ENCODE data around the gene NOS1.
A peak's percentile ranks its signal among the peaks of the same experiment; 100 is the strongest.
"Not testable (repeated sequence)": the region's sequence is repeated elsewhere in the genome, so short reads cannot be mapped to it uniquely, and the experiment has no call there.

The NOS1 gene

GRCh38 chr12:117255386-117255785 is 106.0 kb downstream of the NOS1 start:
- DNase-seq = no peak

DNA sequence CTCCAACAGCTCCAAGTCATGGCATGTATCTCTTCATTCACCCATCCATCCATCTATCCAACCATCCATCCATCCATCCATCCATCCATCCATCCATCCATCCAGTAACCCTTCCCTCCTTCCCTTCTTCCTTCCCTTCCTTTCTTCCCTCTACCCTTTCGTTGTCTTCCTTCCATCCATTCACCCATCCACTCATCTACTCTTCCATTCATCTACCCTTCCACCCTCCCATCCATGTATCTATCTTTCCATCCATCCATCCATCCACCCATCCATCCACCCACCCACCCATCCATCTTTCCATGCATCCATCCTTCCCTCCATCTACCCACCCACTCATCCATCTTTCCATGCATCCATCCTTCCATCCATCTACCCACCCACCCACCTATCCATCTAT is 117.9 kb downstream of the NOS1 start:
- no peak for DNase-seq

DNA sequence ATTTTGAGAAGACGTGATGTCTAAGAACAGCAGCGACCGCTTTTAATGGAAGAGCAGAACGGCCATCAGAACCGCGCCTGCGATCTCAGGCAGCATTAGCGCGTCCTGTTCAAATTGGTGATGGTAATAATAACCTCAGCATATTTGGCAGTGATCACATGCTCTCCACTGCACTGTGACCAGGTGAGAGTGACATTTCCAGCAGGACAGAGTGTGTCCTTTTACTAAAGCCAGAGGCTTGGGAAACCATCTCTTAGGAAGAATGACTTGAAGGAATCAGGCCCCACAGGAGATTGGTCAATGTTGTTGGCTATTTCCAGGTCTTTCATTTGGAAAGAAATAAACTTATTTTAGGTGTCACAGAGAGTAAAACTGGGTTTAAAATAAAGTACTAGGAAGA is 119.7 kb downstream of the NOS1 start:
- no peak for DNase-seq

DNA sequence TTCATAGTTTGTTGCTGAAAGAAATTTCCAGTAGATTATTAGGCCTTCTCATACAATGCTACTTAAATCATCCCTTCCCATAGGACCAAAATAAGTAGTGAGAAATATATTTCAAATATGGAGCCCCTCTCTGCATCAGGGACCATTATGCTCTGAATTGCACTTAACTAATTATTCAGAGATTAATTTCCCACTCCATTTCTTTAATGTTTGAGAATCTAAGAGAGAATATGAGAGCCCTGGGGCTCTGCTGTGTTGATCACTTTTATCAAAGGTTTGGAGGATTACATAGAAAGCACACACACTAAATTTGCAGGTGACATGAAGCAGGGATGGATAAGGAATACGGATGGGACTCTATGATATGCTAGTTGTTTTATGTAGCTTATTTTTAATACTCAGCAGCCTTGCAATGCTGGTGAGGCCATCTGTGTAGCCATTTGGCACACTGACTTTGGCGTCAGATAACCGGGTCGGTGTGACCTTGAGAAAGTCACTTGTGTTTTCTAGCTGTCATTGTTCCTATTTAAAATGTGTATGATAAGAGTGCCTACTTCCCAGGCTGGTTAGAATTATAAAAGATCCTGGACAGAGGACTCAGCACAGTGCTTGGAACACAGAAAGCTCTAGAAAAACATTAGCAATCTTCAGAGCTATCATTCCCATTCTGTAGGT is 121.2 kb downstream of the NOS1 start:
- DNase-seq = no peak

DNA sequence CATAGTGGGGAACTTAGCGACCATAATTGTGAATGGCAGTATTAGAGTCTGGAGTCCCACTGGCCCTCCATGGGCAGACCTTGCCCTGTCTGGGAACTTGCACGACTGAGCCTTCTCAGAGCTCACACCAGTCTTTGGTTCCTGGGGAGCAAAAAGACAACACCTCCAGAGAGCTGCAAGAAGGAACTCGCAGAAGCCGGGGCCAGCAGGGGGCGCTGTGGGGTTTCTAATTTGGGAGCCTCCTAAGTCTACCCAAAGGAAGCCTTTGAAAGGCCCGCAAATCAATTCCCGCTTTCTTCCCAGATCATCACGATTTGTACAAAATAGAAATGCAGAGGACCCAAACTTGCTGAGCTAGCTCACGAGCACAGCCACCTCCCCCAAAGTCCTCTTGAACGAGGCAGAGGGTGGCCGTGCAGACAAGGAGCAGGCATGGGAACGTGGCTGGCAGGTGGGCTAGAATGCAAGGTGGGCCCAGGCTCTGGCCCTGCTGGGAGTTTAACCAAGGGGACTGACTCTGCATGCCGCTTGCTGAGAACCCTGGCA is 124.9 kb downstream of the NOS1 start:
- DNase-seq = peak; percentile 81

DNA sequence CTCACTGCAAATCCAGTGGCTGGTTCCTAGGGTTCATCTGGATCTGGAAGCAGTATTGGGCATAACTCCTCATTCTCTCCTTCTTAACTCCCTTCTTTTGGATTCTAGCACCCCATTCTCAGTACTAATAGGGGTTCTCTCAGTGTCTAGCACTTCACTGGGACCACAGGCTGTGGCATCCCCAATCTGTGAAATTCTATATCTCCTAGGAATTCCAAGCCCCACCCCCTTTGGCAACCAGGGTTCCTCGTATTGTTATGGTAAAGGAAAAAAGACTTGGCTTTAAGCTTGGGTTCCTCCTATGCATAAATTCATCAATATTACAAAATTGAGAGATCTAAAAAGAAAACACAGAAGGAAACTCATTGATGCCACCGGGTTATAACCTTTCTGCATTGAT is 126.2 kb downstream of the NOS1 start:
- no peak for DNase-seq

- no peak for DNase-seq
Observed at GRCh38 chr12:117234441-117234840, 127.0 kb downstream of the NOS1 start.

DNA sequence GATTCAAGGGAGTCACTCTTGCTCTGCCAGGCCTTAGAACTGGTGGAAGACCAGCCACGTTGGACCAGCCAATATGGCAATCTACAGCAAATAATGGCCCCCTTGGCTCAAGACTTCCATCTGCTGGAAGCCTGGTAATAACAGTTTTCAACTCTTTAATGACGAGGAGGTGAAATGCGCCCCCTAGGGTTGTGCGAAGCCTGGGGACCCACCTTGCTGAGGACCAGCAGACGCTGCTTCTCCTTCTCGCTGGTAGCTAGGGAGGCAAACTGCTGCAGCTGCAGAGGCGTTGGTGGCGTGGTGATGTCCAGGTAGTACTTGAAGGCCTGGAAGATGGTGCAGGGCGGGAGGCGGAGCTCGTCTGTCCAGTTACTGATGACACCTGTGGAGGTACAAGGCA is 129.7 kb downstream of the NOS1 start:
- DNase-seq = peak; percentile 2

DNA sequence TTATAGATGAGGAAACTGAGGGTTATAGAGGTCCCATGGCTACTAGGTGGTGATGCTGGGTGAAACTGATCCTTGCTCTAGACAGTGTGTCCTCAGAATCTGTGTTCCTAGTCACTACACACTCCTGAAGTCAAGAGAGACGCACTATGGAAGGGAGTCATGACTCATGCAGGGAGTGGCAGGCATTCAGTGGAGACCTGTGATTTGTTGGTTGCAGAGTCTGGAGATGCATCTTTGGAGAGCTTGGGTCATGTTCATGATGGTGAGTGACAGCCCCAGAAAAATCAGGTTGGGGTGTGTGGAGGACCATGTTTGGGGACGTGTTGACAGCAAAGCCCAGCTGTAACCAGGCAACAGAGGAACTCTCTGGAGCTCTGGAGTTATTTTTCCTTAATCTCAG is 133.2 kb downstream of the NOS1 start:
- DNase-seq = no peak

- DNase-seq = no peak
Observed at GRCh38 chr12:117227000-117227653, 134.3 kb downstream of the NOS1 start.

- no peak for DNase-seq
Observed at GRCh38 chr12:117226505-117226904, 134.9 kb downstream of the NOS1 start.

DNA sequence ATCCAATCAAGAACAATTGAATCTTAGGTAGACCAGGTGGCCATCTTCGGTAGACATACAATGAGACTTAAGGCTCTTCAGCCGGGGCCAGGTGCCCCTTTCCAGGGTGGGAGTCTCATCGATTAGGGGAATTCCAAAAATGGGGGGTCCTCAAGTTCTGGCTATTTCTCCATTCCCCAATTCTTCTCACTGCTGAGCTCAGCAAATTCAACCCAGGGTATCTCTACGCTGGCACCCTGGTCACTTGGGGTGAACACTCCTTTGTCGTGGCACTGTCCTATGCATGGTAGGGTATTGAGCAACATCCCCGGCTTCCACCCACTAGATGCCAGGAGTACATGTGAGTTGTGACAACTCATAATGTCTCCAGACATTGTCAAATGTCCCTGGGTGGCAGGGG is 136.2 kb downstream of the NOS1 start:
- DNase-seq = no peak

DNA sequence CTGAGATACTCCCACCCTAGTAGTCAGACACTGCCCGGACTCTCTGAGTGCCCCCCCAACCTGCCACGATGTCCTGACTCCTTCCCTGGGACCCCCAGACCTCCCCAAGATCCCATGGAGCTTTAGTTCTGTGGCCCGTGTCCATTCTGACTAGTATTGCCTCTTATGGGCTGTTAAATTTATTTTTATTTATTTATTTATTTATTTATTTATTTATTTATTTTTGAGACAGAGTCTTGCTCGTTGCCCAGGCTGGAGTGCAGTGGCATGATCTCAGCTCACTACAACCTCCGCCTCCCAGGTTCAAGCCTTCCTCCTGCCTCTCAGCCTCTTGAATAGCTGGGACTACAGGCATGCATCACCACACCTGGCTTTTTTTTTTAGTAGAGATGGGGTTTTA is 140.5 kb downstream of the NOS1 start:
- DNase-seq = not testable (repeated sequence)

GRCh38 chr12:117218149-117218548 is 143.3 kb downstream of the NOS1 start:
- no peak for DNase-seq

- DNase-seq = no peak
Observed at GRCh38 chr12:117216686-117217085, 144.7 kb downstream of the NOS1 start.

DNA sequence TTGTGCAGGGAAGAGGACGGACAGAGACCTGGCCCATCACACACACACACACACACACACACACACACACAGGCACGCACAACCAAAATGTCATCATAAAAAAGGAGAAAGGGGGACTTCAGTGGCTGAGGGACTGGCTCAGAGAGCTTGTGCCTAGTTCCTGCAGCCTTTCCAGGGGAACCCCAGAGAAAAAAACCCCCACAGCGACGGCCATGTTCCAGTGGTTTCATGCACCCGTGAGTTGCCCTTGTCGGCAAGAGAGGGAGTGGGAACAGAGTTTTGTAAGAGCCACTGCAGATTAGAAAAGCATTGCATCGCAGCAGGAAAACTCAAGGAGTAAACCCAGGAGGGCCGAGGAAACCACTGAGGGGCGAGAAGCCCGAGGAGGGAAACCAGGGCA is 146.6 kb downstream of the NOS1 start:
- DNase-seq = no peak

DNA sequence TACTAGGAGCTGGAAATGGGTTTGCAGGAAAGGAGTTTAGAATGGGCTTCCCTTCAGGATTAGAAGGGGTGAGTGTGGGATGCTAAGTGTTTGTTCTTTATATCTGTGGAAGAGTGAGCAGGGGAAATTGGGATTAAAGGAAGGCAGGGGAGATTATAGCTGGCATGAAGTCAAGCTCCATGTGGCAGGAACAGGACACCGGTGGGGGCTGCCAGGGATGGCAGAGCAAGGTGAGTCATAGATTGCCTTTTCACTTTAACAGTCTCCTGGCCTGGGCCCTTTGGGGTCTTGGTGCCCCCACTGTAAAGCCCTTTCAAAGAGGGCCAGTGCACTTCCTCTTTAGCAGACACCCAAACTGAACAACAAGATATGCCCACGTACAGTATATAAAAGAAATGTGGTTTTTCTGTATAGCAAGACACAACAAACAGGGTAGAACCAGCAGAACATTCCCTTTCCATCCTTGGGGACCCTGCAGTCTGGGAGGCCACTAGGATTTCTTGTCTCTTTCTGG is 148.1 kb downstream of the NOS1 start:
- no peak for DNase-seq

DNA sequence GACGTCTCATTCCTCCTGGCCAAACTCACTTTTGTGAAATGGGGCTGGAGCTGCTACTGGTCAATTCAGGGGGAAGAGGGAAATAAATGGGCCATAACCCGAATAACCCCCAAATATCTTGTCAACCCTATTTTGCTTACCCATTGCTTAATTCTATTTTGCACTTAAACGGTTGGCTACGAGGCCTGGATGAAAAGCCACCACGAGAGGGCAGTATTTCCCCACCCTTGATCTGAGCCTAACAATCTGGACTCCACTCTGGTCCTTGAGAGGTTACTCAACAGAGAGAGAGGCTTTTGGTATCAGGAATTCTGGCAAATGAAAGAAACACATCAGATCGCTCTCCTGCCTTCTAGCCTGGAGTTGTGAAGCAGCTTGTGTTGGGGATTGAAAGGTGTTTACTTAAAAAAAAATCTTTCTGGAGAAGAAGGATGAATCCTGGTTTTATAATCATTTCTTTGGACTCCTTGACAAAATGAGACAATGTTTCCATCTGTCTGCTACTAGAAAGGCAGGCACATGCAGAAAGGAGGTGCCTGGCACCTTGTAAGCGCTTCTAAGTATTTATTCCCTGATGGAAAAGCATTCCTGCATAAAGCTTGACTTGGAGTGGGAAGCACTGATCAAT is 148.7 kb downstream of the NOS1 start:
- DNase-seq = peak; percentile 62

DNA sequence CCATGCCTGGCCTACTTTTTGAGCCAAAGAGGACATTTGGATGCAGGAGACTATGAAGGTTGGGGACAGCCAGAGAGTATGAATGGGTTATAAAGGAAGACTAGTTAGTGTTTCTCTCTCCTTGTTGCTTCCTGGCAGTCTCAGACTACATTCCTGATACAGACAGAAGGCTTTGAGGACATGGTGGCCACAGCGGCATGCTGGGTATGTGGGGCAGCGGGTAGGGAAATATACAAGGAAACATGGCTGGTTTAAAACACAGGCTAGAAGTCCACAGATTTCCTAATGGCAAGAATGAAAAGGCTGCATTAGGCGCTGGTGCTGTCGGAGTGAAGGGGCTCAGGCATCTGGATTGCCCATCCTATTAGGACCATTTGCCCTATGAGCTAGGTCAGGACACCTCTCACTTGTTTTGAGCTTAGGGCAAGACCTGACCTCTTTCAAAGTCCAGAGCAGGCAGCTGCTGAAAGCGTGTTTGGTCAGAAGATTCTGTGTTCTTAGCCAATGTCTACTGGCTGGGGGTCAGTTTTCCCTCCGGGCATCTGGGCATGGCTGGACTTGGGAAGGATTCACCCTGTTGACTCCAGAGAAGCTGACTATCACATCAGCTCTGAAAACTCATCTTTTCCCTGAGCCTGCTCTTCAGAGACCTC is 151.0 kb downstream of the NOS1 start:
- DNase-seq = no peak

GRCh38 chr12:117209626-117210025 is 151.8 kb downstream of the NOS1 start:
- no peak for DNase-seq

DNA sequence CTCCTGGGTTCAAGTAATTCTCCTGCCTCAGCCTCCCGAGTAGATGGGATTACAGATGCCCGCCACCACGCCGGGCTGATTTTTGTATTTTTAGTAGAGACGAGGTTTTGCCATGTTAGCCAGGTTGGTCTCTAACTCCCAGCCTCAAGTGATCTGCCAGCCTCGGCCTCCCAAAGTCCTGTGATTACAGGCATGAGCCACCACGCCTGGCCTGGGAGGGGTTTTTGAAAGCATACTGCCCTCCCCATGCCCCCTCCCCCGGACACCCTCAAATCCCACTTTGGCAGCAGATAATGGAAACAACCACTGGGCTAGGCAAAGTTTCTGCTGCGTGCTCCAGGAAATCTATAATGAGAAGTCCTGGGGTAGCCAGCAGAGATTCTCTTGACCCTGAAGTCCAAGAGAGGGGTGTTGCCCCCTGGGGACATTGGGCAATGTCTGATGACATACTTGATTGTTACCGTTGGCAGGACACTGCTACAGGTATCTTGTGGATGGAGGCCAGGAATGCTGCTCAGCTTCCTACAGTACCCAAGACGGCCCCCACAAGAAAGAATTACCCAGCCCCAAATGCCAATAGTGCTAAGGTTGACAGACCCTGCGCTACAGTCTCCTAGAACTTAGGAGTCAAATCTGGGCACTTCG is 152.5 kb downstream of the NOS1 start:
- no peak for DNase-seq

DNA sequence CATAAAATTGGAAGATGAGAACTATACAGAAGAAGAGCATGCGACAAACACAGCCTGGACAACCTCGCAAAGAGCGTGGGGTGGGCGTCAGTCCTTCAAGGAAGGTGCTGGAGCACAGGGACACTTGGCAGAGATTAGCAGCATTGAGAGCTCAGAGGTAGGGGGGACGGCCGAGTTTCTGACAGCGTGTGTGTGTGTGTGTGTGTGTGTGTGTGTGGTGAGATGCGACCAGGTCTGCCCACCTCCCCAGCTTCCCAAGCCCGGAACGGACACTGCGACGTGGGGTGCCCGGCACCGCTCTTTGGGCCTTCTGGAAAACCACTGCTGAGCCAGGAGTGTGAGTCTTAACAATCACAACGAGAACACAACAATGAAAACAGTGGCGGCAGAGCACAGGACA is 153.2 kb downstream of the NOS1 start:
- no peak for DNase-seq

GRCh38 chr12:117207675-117208074 is 153.8 kb downstream of the NOS1 start:
- DNase-seq = no peak

All from activated CD4-positive, alpha-beta T cell treated with anti-CD3 and anti-CD28 coated beads, Interleukin-2, amount 50 U/mL, for 16 hours (primary cell).